GM18508 (cell line): ENCODE measurements around the gene DDAH2.

Source experiments
- ATAC-seq: cut with Tn5 transposase; IDR thresholded peaks from one replicate; pipeline ENCODE4 v1.9.1; 2021; ENCODE audit warnings: moderate number of reproducible peaks; ENCODE audit not compliant: insufficient read depth, unreplicated experiment

DDAH2 gene

GRCh38 chr6:31734247-31734820 lies 5.2 kb upstream of the DDAH2 start:
- ATAC-seq, result no peak

GRCh38 chr6:31733734-31734133 lies 4.6 kb upstream of the DDAH2 start:
- ATAC-seq, result no peak

DNA sequence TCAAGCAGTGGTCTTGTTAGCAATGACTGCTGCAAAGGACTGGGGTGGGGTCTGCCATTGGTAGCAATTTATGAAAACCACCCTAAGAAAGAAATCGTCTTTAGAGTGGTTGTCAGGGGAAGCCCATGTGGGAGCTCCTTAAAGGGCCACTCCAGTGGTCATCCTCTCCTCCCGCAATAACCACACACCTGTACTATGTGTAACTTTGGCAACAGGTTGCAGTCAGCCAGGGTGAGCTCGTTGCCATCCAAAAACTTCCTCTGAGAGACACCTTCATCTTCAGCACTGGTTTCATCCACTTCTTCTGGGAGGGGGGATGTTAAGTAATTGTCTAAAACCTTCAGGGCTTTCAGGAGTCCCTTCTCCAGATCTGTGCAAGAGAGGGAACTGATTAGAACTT lies 2.9 kb upstream of the DDAH2 start:
- no peak for ATAC-seq

GRCh38 chr6:31730631-31731086 lies 1.6 kb upstream of the DDAH2 start:
- no peak for ATAC-seq

DNA sequence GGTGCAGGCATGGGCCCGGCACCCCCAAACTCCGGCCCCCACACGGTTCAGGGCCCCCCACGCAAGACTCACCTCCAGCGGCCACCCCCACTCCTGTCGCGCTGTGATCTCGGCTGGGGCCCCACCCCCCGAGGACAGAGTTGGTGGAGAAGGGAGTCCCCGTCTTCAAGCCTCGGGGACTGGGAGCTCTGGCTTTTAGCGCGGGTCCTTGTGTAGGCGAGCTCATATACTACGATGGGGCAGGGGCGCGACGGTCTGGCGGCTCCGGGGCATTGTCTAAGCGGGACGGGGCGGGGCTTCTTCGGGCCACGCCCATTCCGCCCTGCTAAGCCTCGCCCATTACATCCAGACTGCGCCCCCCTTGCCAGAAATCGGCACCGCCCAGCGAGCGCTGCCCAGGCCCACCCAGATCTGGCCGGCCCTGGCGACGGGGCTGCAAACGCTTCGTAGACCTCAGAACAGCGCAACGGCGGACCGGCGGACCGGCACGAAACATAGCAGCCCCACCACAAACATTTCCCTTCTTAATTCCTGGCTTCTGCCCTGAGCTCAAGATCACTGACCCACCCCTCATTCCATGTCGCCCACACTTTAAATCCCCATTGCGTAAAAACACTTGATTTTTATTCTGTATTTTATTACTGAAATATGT lies 1.0 kb upstream of the DDAH2 start:
- ATAC-seq, result no peak

DNA sequence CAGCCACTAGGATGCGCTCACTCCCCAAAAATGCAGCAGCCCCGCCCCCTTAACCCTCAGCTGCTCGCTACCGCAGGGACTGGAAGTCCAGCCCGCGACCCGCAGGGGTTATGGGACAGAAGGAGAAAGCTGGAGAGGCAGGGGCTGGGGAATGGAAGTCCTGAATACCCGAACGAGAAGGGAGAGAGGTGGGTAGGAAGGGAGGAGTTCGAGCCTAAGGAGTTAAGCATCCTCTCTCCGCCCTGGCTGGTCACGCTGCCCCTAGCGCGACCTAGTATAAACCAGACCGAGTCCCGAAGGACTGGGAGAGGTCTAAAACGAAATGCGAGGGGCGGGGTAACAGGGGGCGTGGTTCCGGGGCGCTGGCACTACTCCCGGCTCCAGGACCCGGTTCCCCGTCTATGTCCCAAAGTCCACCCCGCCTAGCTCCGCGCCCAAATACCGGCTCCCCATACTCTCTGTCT lies 448 bp upstream of the DDAH2 start:
- ATAC-seq, result no peak

DNA sequence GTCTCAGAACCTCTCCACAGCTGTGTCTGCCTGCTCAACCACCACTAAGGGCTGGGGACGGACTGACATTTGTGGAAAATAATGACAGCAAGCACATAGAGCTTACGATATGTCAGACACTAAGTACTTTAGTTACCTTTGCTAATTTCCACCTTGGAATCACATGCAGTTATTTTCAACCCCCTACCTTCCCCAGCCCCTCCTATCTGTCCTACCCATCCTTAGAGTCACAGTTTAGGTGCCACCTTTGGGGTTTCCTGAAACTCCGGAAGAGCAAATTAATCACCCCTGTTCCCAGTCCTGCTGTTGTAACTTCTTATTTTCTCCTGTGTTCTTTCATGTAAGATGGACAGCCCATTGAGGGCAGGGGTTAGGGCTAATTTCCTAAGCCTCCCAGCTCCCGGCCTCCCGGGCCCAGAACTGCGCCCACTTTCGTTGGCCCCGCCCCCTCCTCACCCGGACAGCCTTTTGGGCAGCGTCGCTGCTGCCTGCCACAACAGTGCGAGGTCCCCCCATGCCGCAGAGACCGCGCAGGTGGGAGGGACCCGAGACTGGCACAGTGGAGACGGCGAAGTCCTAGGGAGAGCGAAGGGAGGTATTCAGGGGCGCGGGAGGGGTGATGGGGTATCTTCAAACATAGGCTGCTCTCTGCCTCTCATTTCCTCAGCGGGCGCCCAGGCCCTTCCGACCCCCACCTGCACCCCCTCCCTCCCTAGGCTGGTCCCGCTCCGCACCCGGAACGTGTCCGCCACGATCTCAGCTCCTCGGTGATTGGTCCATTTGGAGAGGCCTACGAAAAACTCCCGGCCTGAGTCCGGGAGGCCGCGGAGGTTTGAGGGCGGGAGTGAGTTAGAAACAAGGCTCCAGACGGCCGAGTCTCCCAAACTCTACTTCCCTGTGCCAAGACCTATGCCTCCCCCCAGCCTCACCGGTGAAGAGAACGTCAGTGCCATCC lies 1.1 kb downstream of the DDAH2 start:
- no peak for ATAC-seq

- no peak for ATAC-seq
Observed at GRCh38 chr6:31727034-31727716, 1.9 kb downstream of the DDAH2 start.

GRCh38 chr6:31725502-31726350 lies 3.4 kb downstream of the DDAH2 start:
- no peak for ATAC-seq

GRCh38 chr6:31723980-31724691 lies 5.0 kb downstream of the DDAH2 start:
- ATAC-seq, result no peak

- no peak for ATAC-seq
Observed at GRCh38 chr6:31723245-31723979, 5.7 kb downstream of the DDAH2 start, which contains the start of gene MPIG6B. TSS of gene MPIG6B (plus strand) at chr6:31723373. CDS start at chr6:31723384, 11 bp downstream.

DNA sequence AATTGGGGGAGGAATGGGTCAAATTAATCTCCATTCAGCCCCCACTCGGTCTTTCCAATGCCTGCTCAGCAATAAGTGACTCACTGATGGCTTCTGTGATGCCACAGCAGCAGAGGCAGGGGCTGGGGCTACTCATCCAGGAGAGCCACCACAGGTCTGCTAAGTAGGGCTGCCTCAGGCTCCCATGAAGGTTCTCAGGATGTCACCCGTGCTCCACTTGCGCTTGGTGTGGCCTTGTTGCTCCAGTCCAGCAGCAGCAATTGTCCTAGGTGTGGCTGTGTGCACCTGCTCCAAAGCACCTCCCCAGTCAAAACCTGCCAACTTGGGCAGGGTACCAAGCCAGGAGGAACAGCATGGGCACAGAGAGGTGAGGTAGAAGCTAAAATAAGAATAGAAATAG lies 6.9 kb downstream of the DDAH2 start:
- no peak for ATAC-seq

DNA sequence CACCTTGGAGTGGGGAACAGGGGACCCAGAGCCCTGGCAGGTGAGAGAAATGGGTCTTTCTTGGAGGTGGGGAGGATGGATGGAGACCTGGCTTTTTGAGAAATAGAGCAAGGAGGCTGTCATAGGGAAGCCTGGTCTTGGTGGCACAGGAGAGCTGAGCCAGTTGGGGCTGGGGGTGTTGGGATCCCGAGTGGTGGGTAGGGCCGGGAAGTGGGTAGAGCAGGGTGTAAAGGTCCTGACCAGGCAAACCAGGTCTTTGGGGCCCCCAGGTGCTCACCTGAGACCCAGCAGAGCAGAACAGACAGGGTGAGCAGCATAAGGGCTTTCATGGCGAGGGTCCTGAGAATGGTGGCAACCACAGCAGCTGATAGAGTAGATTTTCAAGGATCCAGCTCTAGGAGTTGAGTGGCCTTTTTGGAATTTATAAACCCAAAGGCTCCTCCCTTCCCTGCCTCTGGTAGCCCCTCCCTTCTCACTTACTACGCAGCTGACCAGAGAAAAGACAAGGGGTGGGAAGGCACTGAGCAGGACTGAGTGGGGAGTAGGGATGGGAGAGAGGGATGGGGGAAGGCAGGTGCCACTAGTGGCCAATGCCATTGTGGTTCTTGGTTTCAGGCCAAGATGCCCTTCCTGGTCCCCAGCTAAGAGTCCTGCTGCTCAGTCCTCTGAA lies 7.6 kb downstream of the DDAH2 start, which contains the start of gene LY6G6C:
TSS of gene LY6G6C (minus strand) at position 396 of the 670 bp plus-strand sequence. CDS start at position 329, 67 bp downstream.
- ATAC-seq, result no peak

DNA sequence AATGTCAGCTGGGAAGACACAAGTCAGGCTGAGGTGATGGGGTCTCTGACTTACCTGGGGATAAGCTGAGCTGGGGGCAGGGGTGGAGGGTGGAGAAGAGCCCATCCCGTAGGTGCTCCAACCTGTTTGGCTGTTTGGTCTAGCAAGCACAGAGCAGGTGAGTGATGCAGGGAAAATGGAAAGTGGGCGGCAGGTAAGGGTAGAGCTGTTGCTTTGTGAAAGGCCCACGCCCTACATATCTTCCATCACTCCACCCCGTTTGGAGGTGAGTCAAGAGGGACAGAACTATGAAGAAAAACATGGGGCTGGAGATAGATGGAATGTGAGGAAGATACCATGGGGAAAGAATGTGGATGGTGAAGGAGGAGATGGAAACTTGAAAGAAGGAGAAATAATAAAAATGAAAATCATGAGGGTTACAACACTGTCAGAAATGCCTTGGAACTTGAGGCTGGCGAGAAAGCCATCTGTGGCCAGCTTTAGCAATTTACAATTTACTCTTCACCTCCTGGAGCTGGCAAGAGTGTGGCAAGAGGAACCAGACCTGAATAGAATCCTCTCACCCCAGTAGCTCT lies 8.8 kb downstream of the DDAH2 start:
- ATAC-seq, result no peak

DNA sequence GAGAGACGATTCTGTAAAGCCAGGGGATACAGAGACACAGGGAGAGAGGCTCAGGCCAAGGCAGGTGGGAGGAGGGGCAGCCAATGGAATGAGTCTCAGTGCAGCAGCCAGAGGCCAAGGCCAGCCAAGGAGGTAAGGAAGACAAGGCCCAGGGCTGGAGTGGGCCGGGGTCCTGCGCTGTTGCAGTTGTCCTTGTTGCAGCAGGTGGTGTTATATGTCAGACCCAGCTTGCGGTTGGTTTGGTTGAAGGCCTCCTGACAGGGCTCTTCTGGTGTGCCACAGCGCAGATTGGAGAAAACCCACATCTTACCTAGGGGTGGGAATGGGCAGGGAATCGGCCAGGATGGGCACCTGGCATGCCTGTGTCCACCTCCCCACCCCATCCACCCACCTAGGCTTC lies 10.1 kb downstream of the DDAH2 start:
- ATAC-seq, result no peak

GRCh38 chr6:31718265-31718664 lies 10.8 kb downstream of the DDAH2 start:
- ATAC-seq, result no peak

DNA sequence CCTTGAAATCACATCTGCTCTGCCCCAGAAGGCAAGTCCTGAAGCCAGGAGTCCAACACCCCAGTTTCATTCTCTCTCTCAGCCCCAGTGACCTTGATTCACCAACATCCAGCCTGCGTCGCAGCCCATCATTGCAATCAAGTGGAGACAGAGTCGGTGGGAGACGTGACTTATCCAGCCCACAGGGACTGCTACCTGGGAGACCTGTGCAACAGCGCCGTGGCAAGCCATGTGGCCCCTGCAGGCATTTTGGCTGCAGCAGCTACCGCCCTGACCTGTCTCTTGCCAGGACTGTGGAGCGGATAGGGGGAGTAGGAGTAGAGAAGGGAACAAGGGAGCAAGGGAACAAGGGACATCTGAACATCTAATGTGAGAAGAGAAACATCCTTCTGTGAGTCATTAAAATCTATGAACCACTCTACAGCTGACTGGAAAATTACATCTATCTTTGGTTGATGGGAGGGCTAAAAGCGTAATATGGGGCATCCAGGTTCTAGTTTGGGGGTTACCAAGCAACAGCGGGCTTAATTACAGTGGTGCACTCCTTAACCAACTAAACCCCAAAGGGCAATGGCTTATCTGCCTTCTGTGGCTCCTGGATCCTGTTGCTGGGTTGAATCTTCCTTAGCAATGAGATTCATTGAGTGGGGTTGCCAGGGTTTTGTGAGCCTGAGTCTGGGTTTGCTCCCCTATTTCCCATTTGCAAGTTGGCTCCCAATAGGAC lies 11.4 kb downstream of the DDAH2 start:
- ATAC-seq, result no peak
